DMS114 treated with DMSO at 0.1 percent for 48 hours (cell line): ENCODE measurements around the gene SCAPER.

Experiments used
- DNase-seq: peaks from one replicate; lab custom pipeline; 2025; ENCODE audit not compliant: unreplicated experiment; lab: John Stamatoyannopoulos, UW

SCAPER gene

DNA sequence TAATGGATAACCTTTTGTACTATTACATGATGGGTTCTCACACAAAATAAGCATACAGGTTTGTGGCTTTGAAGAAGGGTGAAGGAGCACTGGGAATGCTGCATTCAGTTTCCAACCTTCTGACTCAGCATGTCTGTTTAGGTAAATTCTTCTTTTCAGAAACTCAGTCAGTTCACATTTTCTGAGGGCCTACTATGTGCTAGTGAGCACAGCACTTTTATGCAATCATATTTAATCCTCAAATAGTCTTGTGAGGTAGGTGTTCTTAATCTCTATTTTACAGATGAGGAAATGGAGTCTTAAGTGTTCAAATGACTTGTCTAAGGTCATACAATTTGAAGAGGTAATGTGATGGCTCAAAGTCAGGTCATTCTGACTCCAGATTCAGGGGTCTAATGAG, 527.4 kb downstream of the SCAPER start:
- no peak for DNase-seq

DNA sequence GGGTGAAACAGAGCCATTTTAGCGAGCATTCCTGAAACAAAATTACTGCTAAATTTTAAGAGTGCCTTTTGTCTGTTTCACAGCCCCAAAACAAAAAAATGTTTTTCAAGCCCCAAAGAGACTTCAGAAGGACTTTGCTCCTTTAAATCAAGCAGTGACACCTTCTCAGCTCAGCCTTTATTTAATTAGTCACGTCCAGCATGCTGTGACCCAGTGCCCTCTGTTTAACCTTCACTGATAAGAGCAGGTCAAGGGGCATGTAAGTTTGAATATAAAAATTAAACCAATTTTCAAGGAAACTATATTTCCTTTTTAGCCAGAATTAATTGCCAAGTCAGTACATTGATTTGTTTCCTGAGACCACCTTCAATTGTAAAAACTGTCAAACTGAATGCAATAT, 527.9 kb downstream of the SCAPER start:
- DNase-seq = no peak

DNA sequence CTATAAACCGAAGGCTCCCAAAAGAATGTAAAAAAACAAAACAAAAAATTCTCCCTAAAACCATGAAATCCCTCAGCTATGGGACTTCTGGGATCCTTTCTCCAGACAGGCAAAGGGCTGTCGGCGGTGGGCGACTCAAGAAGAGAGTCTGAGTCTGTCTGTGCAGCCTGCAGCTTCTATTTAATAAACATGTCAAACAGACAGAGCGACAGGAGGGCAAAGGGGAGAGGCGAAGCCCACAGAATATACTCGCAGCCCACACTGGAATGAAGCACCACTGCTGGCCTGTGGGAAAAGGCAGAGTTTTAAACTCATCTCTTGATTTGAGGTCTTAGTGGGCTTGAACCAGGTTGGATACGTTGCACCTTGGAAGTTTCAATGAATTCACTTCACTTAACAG, 528.3 kb downstream of the SCAPER start:
- no peak for DNase-seq

DNA sequence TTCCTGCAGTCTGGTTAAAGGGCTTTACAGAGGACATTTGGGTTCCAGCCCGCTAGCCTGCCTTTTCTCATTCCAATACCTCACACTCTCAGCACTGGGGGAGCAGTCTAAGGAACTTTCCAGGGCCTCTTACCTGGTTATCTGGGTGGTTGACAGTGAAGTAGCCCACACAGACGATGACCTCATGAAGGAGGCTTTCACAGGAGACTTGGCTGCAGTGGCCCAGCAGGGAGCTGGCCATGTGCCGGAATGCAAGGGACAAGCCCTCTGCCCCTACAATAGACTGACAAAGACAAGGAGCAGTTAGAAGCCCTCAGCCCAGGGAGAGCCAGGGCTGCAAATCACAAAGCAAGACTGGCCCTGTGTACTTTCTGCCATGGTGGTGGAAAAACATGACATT, 529.1 kb downstream of the SCAPER start:
- DNase-seq = no peak

DNA sequence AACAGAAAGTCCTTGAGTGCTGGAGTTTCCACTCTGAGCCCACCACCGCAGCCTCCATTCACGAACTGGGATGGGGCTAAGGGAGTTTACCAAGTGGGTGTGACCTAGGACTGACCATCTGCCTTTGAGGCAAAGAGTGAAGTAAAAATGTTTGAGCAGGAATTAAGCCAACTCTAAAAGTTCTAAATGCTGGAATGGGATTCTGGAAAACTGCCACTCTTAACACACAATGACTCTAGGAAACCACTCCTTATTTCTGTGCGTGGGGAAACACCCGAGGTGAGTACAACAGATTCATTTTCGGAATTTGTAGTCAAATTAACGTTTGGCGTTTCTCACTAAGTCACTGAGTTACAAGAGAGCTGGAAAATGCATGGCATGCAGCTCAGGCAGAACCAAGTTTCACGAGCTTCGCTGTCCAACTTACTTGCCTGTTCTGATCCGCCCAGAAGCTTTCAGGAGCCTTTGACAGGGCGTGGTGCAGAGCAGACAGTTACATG, 537.0 kb downstream of the SCAPER start:
- no peak for DNase-seq

DNA sequence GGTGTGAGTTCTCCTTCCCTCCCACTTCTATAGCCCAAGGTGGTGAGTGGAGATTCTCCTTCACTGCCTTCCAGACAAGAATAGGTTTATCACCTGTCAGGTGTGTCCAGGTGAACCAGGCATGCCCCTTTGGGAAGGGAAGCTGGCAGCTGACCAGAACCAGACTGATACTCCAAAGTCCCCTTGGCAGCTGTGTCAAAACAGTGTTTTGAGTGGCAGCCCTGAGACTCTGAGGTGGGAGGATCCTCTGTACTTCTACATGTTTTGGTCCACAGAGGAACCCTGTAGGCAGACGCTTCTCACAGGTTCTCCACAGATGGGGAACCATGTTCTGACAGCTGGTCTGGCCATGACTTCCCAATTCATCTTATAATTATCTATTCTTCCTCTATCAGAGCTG, 538.4 kb downstream of the SCAPER start:
- no peak for DNase-seq

DNA sequence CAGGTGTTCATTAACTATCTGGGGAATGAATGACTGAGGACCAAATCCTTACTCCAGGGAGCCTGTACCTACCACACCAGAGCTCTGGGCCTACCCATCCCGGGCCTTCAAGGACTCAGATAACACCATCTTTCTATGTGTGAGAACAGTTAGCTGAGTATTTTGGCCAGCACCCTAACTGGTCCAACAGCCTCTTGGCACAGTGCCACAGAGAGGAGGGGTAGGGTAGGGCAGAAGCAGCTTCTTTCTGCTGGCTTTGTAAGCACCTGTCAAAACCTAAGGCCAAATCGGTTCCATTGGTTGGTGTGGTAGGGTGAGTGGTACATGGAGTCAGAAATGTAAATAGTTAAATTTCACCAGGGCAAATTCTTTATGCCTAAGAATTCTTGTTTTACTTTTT, 541.9 kb downstream of the SCAPER start:
- no peak for DNase-seq

DNA sequence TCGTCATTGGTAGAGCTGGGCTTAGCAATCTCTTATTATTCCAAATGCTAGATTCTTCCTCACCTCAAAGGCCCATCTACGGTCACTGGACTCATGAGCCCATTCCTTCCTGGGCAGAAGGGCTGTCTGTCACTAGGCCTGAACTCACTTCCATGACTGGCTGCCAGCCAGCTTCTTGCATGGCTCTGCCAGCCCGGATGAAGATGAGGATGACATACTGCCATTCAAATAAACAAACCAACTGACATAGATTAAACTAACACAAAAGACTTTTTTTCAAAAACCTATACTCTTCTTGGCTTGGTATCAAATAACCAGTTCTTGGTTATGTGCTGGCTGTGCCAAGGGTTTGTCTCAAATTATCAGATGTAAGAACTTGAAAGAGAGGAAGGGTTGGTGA, 544.7 kb downstream of the SCAPER start:
- no peak for DNase-seq

DNA sequence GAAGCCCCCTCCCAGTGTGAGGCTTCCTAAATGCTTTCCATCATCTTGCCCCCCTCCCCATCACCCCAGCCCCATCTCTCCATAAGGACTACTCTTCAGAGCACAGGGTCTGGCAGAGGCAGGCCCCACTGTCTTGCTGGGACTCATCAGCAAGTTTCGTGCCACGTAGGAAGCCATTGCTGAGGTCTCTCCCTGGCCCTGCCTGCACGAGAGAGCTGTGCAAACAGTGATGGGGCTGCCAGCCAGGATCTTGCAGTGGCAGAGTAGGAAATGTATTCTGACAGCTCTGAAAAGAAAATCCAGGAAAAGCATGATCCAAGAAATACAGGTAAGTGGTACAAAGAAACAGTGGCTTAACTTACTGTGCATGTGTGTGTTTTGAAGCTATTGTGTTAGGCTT, 546.0 kb downstream of the SCAPER start:
- DNase-seq = no peak

DNA sequence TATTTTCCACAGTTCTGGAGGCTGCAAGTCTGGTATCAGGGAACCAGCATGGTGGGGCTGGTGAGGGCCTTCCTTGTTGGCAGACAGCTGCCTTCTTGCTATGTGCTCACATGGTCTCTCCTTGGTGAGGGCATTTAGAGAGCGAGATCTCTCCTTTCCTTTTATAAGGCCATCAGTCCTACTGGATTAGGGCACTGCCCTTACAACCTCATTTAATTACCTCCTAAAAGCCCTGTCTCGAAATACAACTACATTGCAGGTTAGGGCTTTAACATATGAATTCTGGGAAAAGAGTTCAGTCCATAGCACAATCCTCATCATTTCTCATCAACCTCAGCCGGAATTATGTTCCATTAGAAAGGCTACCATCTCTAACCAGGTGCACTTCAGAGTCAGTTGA, 546.7 kb downstream of the SCAPER start:
- no peak for DNase-seq

DNA sequence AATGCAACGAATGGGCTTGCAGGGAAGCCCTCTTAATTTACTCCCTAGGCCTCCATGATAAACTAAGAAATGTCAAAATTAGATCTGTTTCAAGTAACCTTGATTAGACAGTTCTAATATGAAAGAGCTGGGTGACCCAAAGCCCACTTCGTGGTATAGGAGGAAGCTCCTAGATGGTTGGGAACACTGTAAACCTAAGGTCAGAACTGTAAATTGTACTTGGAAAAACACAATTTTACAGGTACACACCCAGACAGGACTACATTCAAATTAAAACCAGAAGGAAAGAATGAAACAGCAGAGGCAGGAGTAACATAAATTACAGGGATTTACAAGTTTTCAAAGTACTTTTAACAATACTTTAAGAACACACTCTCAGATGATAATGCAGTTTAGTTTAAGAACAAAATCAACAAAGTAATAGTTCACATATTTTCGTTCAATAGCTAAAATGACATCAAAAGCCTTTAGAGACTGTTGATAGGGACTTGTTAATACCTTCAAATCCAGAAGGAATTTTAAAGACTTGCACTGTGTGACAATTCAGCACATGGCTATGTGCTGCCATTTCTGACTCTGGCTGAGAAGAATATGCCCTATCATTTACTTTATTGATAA, 550.2 kb downstream of the SCAPER start:
- DNase-seq = no peak

DNA sequence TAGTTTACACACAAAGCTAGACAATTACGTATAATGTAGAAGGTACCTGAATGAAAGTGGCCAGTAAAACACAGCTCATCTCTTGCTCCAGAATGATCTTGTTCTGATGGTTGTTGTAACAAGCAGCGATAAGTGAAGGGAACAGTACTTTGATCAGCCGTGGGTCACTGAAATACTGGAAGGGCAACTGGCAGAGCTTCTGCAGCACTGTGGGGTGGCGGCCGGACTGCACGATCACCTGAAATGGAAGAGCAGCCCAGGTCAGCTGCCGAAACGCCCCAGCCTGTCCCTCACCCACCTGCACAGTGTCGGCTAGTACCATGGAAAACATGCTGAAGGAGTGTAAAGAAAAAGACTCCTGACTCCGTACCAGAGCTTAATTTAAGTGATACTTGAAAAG, 551.2 kb downstream of the SCAPER start:
- DNase-seq = no peak

DNA sequence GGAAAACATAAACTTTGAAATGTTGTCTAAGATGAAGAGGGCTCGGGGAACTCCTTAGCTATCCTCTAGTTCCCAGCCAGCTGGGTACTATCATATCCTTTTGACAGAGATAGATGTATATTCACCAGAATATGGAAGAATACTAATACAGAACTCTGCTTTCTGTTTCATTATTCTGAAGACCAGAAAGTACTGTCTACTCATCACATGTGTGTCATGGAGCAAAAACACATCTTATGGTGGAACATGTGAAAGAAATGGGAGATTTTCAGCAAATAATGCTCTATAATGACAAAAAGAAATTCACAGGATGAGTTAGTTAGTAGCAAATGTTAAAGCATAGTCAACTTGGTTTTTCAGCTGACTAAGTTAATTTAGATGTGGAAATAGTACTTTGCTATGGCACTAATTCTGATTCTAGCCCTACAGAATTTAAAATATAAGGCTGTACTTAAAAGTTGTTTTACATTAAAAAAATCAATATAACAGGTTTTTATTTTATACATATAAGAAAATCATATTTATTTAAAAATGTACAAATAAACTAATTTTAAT, 552.0 kb downstream of the SCAPER start:
- no peak for DNase-seq

DNA sequence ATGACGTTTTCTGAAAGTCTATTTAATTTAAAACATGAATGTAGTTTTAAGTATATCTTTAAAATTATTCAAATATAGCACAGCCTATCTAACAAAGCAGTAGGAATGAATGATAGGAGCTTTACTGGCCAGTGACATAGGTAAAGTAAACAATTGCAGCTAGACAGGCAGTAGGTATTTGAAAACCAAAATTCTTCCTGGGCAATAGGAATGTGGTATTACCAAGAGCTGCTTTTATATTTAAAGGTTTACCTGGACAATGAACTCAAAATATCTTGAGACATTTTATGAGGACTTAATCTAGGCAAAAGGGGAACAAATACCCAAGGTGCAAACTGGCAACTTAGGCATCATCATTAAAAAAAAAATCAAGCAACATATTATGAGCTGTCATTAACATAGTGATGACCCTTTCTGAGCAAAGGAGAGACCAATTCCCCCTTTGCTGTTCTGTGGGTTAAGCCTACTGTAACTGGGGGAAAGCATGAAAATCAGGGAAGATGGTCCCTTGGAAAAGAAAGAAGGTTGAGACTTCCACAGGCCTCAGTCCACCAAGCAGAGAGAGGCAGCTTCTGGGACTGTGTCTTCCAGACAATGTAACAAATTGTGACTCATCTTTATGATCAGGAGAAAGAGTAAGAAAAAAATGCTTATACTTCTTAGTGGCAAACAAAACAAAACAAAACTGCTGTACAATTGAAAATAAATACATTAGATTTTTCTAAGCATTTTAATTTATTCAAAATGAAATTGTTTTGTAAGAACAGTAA, 555.7 kb downstream of the SCAPER start:
- DNase-seq = no peak

DNA sequence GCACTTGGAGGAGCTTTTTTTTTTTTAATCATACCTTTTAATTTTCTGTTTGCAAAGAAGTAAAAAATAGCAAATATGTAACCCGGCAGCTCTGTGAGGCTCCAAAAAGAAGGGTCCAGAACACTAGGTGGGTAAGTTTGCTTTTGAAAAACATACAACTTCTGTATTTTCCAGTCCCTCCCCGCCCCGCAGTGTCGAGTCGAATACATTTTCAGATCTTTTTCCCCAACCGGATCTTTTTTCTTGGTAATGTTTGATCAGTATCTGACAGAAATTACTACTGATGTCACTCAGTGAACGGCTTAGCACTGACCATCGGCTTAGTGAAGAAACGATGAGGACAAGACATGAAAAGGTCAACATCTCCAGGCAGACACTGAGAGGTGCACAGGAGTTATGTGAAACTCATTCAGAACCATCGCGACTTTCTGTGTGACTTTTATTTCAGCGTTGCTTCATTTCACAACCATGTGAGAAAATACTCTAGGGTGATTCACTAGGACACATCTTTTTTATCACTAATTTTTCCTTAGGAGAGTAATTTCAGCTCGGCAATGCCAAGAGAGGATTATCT, 557.6 kb downstream of the SCAPER start:
- peak; percentile 21 for DNase-seq

DNA sequence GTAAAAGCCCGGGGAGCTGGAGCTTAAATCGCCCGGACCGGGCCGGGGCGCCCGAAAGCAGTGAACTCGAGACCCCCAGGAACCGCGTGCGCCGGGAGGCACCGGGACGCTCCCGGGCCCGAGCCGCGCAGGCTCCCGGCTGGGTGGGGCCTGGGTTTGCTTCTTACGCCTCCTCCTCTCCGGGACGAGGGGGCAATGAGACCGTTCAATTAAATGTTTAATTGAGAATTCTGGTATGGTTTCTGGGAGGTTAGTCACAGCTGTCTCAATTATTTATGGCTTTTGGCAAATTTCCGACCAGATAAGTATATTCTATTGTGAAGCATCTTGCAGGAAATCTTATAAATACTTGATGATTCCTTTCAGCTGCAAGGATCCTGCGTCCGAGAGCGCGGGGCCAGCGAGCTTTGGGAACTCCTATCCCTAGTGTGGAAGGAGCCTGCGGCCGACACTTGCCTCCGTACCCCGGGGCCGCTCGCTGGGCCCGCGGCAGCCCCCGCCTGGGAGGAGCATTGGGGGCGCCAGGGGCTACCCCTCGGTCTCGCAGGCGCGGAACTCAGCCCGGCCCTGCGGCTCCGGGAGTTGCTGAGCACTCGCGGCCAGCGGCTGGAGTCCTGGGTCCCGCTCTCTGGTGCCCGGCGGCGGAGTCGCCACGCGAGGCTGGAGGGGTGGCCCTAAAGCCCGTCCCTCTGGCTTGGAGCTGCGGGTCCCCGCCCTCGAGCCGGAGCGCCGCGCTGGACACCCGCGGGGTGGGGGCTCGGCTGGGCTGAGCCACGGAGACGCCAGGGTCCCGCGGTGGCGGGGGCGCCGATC, 558.3 kb downstream of the SCAPER start:
- peak; percentile 34 for DNase-seq

DNA sequence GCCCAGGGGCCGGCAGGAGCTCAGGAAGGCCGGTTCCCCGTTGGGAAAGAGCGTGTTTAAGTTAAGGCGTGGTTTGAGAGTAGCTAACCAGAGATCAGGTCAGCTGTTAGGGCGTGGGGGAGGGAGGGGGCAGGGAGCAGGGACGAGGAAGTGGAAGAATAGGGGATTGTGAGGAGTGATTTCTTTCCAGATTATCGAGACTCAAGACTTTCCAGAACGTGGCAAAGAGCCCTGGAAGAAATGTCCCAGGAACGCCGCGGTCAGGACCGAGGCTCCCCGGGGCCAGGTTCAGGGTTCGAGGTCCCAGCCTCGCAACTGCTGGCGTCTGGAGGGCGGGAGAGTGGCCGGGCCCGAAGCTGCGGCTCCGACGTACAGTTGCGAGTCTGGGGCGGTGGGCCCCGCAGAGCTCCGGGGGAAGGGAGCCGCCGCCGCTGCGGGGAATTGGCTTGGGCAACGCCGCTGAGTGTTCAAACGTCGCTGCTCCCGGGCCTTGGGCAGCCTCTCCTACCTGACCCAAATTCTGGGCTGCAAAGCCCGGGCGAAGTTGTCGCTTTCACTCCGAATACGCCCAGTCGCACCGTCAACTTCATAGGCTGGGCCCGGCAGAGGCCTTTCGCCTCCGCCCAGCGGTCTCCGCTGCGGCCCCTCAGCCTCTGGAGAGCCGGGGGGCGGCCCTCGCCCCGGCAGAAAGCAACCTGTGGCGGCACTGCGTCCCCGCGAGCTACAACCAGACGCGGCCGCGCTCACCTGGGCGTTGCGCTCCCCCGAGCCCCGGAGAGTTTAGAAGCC, 559.1 kb downstream of the SCAPER start:
- DNase-seq = no peak

DNA sequence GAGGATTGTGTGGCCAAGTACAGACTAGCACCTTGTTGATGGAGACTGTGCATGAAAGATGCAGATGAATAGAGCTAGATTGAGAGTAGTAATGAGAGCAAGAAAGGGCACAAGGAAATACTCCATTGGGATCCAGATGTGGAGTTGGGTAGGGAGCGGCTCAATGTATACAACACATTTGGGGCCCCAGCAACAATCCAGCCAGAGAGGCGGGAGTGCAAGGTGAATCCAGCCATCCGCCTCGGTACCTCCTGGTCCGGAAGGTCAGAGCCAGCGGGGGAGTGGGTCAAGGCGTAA, 559.6 kb downstream of the SCAPER start:
- no peak for DNase-seq

DNA sequence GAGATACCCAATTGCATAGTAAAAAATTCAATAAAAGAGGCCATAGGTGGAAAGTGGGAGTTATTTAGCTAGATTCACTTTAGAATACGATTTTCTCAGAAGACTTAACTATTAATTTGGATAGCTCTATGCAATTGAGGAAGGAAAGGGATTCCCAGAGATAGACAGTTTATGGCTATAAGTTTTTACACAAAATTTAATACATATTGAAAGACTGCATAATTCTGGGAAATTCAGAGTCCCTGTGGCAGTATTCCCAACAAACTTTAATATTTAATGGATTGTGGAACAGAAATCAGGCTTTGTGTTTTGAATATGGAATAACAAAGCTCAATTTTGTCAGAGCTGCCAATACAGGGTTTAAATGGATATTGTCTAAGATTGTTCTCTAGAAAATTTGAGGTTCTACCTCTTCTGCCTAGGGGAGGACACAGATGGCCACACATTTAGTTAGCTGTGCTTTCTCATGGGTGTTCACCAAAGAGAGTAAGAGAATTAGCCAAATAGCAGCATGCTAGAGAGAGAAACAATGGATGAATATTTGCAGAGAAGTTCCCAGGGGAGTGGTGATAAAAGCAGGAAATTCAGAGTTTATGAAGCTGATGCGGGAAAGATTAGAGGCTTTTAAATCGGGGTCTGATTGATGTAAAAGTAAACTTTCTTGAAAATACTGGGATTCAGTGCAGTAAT, 560.1 kb downstream of the SCAPER start:
- DNase-seq = no peak
